NOMO-1 treated with dmso at 0.1 percent for 144 hours (cell line): Measurements from ENCODE around the gene LZTS3.
A peak's percentile ranks its signal among the peaks of the same experiment; 100 is the strongest.
"Not testable (repeated sequence)": the region's sequence is repeated elsewhere in the genome, so short reads cannot be mapped to it uniquely, and the experiment has no call there.

ENCODE experiments used
- DNase-seq: peaks from one replicate; lab custom pipeline; 2025; ENCODE audit not compliant: unreplicated experiment; lab: John Stamatoyannopoulos, UW

LZTS3 gene

DNA sequence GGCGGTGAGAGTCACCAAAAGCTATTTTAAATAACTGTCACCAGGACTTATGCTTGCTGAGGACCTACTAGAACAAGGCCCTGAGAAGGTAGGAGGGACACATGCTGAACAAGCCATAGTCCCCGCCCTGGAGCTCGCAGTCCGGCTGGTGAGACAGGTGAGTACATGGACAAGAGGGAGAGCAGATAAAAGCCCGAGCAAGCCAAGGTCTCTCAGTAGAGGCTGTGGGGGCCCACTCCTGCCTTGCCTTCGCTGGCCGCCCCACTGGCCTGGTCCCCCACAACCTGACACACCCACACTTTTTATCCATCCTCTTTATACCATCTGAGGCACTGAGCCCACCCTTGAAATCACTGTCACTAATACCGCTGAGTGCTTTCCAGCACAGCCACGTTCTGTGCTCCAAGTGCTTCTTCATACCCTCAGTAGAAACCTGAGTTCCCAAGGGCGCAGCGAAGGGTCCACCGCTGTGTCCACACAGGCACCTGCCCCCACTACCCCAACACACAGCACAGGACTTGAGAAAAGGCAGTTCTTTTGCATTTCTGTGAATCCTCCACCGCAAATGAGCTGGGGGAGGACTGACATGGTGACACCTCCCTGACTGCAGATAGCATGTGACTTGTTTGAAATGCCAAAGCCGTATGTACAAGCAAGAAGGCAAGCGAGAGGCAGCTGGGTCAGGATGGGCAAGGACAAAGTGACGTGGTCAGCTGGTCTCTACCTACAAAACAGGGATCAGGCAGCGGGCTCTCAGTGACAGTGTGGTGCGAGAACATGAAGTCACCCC lies 19.1 kb upstream of the LZTS3 start:
- DNase-seq = no peak

DNA sequence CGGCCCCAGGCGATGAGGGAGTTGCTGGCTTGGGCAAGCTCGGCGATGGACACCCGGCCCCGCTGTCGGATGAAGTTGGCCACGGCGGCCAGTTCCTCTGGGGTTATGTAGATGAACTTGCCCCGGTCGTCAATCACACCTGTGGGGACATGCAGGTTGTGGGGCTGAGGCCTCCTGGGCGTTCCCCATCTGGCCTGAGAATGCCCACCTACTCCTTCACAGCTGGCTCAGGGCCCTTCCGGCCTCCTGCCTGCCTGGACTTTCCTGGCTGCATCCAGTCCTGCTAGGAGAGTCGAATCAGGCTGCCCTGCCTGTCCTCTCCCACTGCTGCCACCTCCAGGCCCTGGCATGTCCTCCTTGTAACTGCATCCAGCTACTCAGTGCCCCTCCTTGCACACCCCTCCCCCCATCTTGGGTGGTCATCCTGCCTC lies 17.3 kb upstream of the LZTS3 start:
- DNase-seq = no peak

DNA sequence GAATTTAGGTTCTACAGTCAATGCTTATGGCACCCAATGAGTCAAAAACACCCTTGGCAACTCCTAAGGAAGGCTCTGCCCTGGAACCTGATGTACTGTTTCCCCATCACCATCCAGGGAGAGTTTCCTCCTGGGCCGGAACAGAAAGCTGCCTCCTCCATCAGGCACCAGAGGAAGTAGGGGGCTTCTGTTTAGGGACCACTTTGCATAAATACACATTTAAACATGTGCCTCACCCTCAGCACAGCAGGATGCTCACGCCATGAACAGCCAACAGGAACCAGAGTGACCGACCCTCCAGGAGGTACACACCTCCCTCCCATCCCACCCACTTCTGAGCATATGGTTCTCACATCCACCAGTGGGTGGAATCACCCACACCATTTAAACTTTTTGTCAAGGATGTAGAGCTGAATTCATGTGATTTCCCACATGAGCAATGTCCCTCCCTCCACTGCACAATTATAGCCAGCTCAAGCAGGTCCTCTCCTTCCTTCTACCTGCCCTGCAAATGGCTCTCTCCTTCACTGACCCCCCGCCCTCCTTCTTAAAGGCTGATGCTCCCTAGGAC lies 16.3 kb upstream of the LZTS3 start:
- DNase-seq = no peak

DNA sequence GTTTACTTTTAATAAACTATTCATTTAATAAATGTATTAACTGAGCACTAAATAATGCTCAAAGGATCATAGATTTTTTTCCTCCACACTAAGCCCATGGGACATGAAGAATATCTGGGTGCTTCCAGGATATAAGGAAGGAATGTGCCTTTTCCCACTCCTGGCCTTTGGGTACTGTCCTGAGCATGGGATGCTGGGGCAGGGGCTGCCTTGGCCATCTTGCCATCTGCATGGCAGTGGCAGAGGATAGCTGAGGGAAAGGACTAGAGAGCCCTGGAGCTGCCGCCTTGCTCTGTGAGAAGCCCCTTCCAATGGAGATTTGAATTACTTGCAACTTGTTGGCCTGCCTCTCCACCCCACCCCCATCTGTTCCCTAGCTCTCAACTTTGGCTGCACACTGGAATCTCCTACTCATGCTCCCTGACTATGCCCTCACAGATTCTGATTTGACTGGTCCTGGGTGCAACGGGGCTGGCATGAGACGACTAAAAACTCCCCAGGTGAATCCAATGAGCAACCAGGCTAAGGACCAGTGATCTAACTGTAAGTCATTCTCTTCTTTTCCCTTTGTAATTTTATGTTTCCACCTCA lies 15.6 kb upstream of the LZTS3 start:
- no peak for DNase-seq

DNA sequence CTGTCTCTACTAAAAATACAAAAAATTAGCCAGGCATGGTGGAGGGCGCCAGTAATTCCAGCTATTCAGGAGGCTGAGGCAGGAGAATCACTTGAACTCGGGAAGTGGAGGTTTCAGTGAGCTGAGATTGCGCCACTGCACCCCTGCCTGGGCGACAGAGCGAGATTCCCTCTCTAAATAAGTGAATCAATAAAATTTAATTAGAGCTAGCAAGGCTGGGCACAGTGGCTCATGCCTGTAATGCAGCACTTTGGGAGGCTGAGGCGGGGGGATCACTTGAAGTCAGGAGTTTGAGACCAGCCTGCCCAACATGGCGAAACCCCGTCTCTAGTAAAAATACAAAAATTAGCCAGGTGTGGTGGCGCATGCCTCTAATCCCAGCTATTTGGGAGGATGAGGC lies 14.5 kb upstream of the LZTS3 start:
- not testable (repeated sequence) for DNase-seq

DNA sequence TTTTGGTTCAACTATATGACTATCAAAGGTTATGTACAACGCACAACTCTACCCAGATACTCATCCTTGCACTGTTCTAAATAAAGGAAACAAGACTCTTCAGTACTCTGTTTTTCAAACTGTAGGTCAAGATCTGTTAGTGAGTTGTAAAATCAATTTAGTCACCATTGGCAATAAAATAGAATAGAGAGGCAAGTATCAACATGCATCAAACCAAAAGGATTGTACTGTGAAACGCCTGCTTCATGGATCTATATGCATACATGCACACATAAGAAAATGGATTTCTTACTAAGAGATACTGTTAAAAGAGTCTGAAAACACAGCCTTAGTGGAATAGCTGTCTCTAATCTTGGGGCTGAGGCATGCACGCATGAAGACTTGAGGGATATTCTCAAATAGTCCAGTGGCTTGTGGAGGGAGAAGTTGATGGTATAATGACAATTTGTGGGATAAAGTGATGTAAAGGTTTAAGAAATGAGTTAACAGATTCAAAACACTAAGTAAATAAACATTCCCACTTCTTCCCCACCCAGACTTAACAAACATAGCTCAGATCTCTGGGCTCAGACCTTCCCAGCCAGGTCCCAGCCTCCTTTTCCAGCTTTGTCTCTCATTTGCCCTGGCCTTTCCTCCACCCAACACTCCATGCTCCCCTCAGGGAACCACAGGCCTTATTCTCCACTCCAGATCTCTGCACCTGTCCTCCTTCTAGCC lies 10.7 kb upstream of the LZTS3 start:
- DNase-seq = no peak

DNA sequence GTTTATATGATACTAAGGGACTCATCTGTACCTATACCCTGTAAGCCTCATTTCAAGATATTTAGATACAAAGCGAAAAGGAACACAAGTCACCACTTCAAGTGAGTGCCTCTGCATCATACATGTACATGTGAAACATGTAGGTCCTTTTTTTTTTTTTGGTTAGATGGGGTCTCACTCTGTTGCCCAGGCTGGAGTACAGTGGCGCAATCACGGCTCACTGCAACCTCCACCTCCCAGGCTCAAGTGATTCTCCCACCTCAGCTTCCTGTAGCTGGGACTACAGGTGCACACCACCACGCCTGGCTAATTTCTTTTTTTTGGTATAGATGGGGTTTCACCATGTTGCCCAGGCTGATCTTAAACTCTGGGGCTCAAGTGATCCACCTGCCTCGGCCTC lies 9.1 kb upstream of the LZTS3 start:
- DNase-seq = not testable (repeated sequence)

DNA sequence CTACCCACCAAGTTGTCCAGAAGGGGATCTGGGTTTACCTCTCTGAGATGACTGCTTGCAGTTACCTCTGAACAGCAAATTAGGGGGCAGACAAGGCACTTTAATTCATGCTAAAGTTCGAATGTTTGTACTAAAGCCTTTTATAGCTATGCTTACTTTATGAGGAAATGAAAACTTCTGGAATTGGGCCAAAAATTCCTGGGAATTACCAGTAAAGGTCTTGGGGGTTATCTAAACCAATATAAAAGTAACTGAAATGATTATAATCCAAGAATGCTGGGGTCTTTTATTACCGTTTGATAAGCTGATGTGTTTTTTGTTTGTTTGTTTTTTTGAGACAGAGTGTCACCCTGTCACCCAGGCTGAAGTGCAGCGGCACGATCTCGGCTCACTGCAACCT lies 7.9 kb upstream of the LZTS3 start:
- no peak for DNase-seq

DNA sequence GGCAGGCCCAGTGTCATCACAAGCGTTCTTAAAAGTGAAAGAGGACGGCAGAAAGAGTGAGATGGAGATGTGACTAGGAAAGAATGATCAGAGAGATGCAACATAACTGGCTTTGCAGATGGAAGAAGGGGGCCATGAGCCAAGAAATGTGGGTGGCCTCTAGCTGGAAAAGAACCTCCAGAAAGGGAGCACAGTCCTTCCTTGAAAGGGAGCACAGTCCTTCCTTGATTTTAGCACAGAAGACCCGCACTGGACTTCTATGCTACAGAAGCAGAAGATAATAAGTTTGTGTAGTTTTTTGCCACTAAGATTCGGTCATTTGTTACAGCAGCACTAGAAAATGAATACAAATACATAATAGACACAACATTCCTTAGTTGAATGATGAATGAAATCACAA lies 7.0 kb upstream of the LZTS3 start:
- no peak for DNase-seq

DNA sequence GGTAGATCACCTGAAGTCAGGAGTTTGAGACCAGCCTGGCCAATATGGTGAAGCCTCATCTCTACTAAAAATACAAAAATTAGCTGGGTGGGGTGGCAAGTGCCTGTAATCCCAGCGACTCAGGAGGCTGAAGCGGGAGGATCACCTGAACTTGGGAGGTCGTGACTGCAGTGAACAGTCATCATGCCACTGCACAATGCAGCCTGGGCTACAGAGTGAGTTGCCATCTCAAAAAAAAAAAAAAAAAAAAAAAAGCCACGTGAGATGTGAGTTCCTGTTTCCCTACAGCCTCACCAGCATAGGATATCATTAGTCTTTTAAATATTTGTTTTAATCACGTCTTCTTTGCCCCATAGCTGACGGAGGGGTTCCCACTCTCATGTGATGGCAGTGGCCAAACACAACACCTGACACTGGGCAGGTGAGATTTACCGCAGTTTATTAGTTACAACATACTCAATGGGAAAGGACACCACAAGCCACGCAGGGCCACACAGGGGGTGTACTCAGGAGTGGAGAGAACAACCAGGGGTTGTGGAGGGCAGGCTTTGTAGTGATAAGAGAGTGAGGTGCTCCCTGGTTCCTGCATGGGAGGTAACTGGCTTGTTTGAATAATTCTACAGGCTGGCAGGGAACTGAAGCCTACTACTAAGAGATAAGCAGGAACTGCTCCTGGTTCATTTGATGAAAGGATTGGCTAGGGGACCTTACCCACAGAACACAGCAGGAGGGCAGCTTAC lies 4.6 kb upstream of the LZTS3 start:
- no peak for DNase-seq

DNA sequence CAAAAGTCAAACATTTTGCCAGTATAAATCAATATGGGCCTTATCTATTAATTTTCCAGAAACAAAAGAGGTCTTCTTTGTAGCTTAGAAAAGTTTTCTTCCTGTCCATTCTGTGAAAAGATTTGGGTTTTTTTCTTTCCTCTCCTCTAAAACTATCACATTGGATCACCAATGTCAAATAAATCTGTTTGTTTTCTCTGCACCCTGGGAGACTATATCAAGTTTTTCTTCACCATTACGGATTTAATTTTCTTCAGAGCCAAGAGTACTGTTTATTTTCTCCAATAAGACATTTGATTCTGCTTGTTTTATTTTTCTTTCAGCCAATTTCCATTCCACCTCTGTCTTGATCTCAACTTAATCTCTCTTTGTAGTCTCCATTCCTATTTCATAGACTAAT lies 1.9 kb upstream of the LZTS3 start:
- DNase-seq = no peak

DNA sequence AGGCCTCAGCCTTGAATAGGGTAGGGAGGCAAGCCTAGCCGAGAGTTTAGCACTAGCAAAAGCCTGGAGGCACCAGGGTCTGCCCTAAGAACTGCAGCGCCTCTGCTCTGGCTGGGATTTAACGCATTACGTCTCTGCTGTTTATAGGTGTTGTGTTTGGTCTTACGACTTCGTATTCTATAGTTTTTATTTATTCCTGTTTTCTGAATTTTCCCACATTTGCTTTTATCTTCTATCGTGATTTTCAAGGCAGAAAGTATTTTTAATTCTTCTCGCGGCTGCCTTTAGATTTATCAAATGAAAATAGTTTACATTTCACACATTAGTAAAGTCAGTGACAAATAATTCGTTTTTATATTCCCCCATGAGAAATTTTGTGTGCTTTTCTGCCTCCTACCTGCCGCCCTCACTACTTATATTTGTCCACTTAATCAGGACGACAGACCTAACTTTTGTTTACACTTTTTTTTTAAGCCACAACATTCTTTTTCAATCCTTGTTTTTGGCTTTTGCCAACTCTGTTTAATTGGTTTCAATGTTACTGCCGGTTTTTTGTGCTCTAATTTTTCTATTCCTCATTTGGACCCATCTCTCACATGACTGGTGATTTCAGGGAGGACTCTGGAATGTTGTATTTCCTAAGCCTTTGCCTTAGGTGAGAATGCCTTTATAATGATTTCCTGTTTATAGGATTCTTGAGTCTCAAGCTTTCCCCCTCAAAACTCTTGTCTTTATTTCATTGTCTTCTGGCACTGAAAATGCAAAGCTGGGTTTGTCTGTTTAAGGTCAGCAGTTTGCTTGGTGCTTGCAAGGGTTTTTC lies 1.3 kb upstream of the LZTS3 start:
- DNase-seq = no peak

DNA sequence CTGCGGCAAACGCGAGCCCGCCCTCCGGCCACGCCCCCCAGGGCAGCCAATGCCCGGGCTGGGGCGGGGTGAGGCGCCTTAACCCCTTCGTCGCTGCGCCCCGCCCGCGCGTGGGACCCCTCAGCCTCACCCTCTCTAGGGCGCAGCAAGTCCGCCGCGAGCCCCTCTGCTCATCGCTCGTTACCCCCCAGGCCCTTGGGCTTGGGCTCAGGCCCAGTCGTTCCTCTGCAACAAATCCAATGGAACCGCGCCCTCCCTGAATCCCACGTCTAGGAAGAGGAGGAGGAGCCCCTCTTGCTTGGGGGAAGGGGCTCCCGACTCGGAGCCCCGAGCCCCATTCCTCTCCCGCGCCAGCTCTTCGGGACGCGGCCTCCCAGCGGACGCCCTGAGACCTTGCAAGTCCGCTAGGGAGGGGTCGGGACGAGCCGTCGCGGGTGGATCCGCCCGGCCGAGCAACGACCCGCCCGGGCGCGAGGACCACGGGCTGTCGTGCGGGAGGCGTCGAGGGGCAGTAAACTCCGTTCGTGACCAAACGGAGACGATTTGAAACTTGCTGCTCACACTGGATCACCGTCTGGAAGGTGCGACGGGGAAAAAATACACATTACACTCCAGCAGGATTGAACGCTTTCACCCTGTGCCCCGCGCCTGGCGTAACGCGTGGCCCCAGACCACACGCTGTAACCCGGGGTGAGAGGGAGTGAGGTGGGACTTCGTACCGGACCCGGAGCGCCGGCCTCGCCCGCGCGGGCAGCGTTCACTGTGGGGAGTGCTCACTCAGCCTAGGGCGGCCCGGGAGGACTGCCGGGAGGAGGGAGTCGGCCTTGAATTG lies 477 bp upstream of the LZTS3 start:
- DNase-seq = peak; percentile 67

DNA sequence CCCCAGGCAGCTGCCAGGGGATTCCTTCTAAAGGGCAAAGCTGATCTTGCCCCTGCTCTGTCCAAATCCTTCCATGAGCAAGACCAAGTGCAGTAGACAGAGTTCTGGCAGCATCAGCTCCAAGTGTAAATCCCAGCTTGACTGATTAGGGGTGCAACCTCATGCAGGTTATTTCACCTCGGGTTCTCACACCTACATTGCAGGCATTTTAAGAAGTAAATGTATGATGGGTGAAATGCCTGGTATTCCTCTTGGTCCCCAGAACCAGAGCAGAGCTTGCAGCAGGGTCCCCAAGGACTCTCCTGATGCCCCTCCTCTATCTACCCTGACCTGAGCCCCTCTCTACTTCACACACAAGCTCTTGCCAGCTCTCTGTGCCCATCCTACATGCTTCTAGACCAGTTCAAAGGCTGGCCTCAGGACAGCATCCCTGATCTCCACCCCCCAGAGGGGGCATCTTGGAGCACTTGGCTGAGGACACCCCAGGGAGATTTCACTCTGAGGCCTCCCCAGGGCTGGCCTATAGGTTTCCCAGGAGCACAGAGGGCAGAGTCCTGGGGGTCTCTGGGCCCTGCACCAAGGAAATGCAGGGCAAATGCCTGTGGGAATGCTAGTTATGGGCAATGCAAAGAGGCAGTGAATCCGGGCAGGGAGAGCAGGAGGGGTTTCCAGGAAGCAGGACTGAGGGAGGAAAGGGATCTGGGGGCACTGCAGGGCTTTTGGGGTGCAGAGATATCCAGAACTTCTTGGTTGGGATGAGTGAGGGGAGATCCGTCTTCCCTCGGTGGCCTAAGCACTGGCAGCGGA lies 1.0 kb downstream of the LZTS3 start:
- DNase-seq = no peak

DNA sequence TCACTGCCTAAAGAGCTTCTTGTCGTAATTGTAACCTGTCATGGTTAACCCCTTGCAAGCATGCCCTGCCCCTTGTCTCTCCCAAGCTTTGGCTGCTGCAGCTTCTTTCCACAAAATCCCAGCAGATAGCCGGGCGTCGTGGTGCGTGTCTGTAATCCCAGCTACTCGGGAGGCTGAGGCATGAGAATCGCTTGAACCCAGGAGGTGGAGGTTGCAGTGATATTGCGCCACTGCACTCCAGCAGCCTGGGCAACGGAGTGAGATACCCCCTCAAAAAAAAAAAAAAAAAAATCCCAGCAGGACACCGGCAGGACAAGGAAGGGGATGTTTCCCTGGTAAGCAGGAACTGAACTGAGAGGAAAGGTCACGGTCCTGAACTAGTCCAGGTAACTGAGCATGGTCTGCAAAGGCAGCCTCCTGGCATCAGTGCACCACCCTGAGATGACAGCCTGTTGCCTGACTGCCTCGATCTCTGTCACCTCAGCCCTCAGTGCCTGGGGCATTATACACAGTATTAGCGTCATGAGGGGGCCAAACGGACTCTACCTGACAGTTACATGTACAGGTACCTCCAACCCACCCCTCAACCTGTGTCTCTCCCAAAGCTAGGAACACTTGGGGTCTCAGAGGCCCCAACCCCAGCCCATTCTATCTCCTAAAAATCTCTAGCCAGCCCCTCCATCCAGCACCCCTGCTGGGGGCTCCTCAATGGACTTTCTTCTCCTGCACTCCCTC lies 1.8 kb downstream of the LZTS3 start:
- DNase-seq = no peak

DNA sequence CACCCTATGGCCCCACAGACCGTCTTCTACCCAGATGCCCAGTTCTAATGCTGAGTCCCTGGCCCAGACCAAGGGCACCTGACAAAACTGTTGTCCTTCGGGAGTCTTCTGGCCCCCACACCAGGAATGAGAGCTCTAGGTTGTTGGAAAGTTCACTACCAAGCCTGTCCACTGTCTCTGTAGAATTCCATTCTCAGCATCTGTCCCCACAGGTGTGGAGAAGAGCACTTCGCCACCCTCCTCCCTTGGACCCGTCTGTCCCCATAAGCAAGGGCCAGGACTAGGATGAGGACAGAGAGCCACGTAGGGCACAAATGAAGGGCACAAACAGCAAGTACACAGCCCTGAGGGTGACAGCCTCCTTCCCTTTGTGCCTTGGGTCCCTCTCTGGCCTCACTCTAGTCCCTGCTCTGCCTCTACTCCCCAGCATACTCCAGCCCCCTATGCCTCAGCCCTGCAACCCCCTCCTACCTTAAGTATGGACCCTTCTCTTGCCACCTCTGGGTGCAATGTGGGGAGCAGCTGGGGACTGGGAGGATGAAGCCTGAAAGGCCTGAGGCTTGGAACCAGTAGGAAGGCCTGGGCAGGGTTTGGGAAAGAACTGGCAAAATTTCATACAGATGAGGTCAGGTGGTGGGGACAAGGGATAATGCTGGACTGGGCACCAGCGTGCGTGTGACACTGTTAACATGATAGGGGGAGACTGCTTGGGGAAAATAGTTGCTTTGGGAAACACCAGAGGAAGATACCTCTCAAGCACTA lies 4.3 kb downstream of the LZTS3 start:
- no peak for DNase-seq
